ENCODE data around the gene KRT33A.
"Not testable (repeated sequence)": the region's sequence is repeated elsewhere in the genome, so short reads cannot be mapped to it uniquely, and the experiment has no call there.

Gene KRT33A

GRCh38 chr17:41354536-41354935, 3.9 kb upstream of the KRT33A start:
- DNase-seq (ENCODE audit: low spot score) = no peak
- TF ChIP-seq CTCF (IDR thresholded peaks at IDR 0.05; ENCODE audit: extremely low read depth, missing control alignments) = no peak

DNA sequence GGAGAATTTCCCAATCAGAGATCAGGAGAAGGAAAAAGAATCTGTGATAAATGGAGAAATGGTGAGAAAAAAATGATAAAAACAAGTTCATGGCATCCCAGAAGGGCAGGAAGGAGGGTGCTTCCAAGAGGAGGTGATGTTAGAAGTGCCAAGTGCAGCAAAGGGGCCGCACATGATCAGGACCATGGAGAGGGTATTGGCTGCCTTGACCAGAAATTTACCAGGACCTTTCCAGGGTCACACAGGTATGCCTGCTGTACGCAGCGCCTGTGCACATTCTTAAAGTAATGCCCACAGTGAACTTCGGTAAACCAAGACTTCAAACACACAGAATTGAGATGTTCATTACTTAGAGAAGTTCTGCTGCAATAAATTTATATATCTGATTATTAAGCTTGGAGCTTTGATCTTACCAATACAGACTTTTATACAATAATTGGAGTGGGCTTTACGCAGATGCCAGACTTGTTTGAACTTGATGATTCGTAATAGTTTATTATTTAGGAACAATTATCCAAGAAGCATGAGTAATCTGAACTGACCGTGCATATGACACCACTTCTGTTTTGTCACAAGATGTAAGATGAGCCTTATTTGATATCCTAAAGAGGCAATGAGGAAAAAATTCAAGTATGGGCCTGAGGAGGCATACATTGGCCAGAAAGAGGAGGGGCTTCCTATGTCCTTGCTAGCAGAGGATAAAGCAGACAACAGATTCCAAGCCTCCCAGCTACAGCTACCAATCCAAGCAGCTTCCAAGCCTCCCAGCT, 2.2 kb upstream of the KRT33A start:
- no peak for DNase-seq (ENCODE audit: low spot score)
- TF ChIP-seq CTCF (IDR thresholded peaks at IDR 0.05; ENCODE audit: extremely low read depth, missing control alignments) = no peak

DNA sequence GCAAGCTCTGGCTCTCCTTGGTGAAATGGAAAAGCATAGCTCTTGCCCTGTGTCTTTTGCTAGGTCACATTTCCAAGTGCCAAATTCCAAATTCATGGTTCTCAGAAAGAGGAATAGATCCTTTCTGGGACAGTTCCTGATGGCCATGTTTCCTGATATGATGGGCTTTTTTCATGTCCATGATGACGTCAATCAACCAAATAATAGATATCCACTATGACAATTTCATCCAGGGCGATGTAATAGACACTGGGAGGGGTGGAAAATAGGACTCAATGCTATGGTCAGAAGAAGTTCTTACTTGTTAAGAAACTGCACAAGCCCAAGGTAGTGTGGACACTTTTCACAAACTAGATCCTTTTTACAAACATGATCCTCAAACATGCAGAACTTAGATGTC, 549 bp upstream of the KRT33A start:
- TF ChIP-seq CTCF (IDR thresholded peaks at IDR 0.05; ENCODE audit: extremely low read depth, missing control alignments) = no peak
- DNase-seq (ENCODE audit: low spot score) = no peak

DNA sequence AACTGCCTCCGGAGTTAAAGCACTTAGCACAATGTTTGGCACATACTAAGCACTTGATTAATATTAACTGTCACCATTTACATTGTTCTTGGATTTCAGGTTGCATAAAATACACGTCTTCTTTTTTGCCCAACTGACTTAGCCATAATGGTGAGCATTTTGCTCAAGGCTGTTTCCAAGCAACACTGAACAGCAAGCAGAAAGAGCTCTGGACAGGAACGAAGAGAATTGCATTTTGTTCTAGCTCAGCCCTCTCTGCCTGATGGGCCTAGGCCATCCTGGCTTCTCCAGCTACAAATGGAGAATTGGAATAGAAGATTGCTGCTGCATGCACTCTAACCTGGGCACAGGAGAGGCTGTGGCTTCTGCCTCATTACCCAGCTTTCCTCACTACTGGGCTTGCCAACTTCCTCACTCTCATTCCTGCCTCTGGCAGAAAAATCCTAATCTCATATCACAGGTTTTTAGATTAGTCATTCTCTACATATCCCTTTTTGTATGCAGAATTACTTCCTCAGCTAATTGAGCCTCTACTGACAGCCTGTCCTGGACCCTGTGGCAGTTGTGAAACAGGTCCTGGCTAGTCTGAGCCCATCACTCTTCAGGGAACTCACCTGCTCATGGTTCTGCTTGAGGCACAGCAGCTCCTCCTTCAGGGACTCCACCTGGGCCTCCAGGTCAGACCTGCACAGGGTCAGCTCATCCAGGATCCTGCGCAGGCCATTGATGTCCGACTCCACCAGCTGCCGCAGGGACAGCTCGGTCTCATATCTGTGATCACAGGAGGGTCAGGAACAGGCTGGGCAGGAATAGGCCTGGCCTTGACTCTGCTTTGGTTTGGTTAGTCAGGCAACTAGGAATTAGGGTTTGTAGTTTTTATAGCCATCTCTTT, 2.5 kb downstream of the KRT33A start:
- TF ChIP-seq CTCF (IDR thresholded peaks at IDR 0.05; ENCODE audit: extremely low read depth, missing control alignments) = no peak
- no peak for DNase-seq (ENCODE audit: low spot score)

DNA sequence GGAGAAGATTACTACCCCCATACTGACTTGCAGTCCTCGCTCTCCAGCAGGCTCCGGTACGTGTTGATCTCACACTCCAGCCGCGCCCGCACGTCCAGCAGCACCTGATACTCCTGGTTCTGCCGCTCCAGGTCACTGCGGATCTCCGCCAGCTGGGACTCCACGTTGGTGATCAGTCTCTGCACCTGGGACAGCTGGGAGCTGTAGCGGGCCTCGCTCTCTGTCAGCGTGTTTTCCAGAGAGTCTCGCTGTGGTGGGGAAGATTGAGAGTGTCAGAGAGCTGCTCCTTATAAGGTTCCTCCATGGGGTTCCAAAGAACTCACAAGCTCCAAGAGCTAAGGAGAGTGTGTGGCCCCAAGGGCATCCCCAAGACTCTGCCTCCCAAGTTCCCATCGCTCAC, 4.2 kb downstream of the KRT33A start:
- DNase-seq (ENCODE audit: low spot score) = not testable (repeated sequence)

DNA sequence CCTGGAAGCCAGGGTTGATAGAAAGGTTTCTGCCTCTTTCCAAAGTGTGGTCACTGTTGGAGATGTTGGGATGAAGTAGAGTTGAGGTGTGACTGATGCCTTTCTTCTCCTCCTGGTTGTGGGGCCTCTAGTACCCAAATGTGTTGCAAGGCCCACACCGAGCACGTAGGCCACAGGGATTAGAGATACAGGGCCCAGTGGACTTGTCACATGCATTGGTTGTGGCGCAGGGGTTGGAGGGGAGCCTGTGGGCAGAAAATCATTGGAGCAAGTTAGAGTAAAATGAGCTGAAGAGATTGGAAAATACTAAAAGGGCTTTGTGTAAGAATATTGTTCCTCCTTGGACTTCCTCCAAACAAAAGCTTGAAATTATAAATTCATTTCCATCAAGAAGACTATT, 4.6 kb downstream of the KRT33A start:
- no peak for DNase-seq (ENCODE audit: low spot score)
- no peak for TF ChIP-seq CTCF (IDR thresholded peaks at IDR 0.05; ENCODE audit: extremely low read depth, missing control alignments)

- DNase-seq (ENCODE audit: low spot score) = no peak
- no peak for TF ChIP-seq CTCF (IDR thresholded peaks at IDR 0.05; ENCODE audit: extremely low read depth, missing control alignments)
Measured at GRCh38 chr17:41343029-41343428, 7.6 kb downstream of the KRT33A start.
